ENCODE data around the gene TTC36.
"Not testable (repeated sequence)": the region's sequence is repeated elsewhere in the genome, so short reads cannot be mapped to it uniquely, and the experiment has no call there.

DNA sequence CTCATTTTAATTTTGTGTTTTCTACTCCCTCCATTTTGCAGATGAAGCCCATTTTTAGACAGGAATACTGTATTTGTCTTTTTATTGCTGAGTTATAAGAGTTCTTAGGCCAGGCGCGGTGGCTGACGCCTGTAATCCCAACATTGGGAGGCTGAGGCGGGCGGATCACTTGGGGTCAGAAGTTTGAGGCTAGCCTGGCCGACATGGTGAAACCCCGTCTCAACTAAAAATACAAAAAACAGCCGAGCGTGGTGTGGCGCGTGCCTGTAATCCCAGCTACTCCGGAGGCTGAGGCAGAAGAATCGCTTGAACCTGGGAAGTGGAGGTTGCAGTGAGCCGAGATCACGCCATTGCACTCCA, 44.4 kb downstream of the TTC36 start:
- TF ChIP-seq, protein P1, sequence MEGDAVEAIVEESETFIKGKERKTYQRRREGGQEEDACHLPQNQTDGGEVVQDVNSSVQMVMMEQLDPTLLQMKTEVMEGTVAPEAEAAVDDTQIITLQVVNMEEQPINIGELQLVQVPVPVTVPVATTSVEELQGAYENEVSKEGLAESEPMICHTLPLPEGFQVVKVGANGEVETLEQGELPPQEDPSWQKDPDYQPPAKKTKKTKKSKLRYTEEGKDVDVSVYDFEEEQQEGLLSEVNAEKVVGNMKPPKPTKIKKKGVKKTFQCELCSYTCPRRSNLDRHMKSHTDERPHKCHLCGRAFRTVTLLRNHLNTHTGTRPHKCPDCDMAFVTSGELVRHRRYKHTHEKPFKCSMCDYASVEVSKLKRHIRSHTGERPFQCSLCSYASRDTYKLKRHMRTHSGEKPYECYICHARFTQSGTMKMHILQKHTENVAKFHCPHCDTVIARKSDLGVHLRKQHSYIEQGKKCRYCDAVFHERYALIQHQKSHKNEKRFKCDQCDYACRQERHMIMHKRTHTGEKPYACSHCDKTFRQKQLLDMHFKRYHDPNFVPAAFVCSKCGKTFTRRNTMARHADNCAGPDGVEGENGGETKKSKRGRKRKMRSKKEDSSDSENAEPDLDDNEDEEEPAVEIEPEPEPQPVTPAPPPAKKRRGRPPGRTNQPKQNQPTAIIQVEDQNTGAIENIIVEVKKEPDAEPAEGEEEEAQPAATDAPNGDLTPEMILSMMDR (IDR thresholded peaks at IDR 0.05; ENCODE audit: low read depth, low read length, poor library complexity, severe bottlenecking) = not testable (repeated sequence)
- TF ChIP-seq EZH2phosphoT487 (IDR thresholded peaks at IDR 0.05; ENCODE audit: borderline replicate concordance, low read length) = not testable (repeated sequence)

Measured in DOHH2 (cell line).